Measurements from ENCODE around the gene ZNF587.
"Not testable (repeated sequence)": the region's sequence is repeated elsewhere in the genome, so short reads cannot be mapped to it uniquely, and the experiment has no call there.

DNA sequence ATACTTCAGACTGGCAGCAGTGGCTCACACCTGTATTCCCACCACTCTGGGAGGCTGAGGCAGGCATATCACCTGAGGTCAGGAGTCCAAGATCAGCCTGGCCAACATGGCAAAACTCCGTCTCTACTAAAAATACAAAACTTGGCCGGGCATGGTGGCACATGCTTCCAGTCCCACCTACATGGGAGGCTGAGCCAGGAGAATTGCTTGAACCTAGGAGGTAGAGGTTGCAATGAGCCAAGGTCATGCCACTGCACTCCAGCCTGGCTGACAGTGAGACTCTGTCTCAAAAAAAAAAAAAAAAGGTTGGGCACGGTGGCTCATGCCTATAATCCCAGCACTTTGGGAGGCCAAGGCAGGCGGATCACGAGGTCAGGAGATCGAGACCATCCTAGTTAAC, 20.0 kb downstream of the ZNF587 start:
- not testable (repeated sequence) for TF ChIP-seq CTCF (IDR thresholded peaks at IDR 0.05); POLR2A (IDR thresholded peaks at IDR 0.05); POLR2AphosphoS5 (IDR thresholded peaks at IDR 0.05; ENCODE audit: insufficient read depth in 1 of 2, low read depth in 1 of 2)
